OCI-LY1 (cell line): ENCODE results near the gene SLC37A4.

ENCODE experiments used
- H2AFZ ChIP-seq: fragments of 200-600 bp; sonication (generic), shearing (Covaris generic); 2 replicates; pipeline ENCODE4 v1.6.0; 2014; ENCODE audit warnings: antibody characterized with exemption, mild to moderate bottlenecking, low read length
- H3F3A ChIP-seq: fragments of 200-600 bp; sonication (generic), shearing (Covaris generic); 2 replicates; pipeline ENCODE4 v1.6.0; 2014; ENCODE audit warnings: mild to moderate bottlenecking, antibody characterized with exemption, low read length, moderate library complexity; ENCODE audit not compliant: insufficient read depth
- H3K27ac ChIP-seq: fragments of 200-600 bp; sonication (generic); 2 replicates; pipeline ENCODE4 v1.5.1; 2014; ENCODE audit warnings: low read length, mixed run types, mild to moderate bottlenecking, low read depth; ENCODE audit not compliant: poor library complexity, severe bottlenecking
- H3K27me3 ChIP-seq: fragments of 200-600 bp; sonication (generic); 2 replicates; pipeline ENCODE4 v1.6.0; 2014; ENCODE audit warnings: antibody characterized with exemption, mild to moderate bottlenecking, low read length, moderate library complexity; ENCODE audit not compliant: insufficient read depth
- H3K36me3 ChIP-seq: fragments of 200-600 bp; sonication (generic); 2 replicates; pipeline ENCODE4 v1.6.1; 2014; ENCODE audit warnings: mild to moderate bottlenecking, antibody characterized with exemption, low read length, moderate library complexity, mixed read lengths; ENCODE audit not compliant: insufficient read depth
- H3K4me1 ChIP-seq: fragments of 200-600 bp; sonication (generic); 2 replicates; pipeline ENCODE4 v1.5.1; 2014; ENCODE audit warnings: mild to moderate bottlenecking, low read length, moderate library complexity; ENCODE audit not compliant: insufficient read depth, severe bottlenecking
- H3K4me2 ChIP-seq: fragments of 200-600 bp; sonication (generic), shearing (Covaris generic); 2 replicates; pipeline ENCODE4 v1.6.1; 2014; ENCODE audit warnings: low read length
- H3K4me3 ChIP-seq: fragments of 200-600 bp; sonication (generic); 2 replicates; pipeline ENCODE4 v1.5.1; 2014; ENCODE audit warnings: low read length, low read depth, mild to moderate bottlenecking, mixed read lengths; ENCODE audit not compliant: poor library complexity, severe bottlenecking
- H3K79me2 ChIP-seq: fragments of 200-600 bp; shearing (Covaris generic); 2 replicates; pipeline ENCODE4 v1.6.1; 2016; ENCODE audit warnings: mixed run types, low read length, mixed read lengths; ENCODE audit not compliant: insufficient read depth
- H3K9ac ChIP-seq: fragments of 200-600 bp; sonication (generic), shearing (Covaris generic); 2 replicates; pipeline ENCODE4 v1.6.1; 2014; ENCODE audit warnings: mild to moderate bottlenecking, low read length, mixed read lengths
- H3K9me2 ChIP-seq: fragments of 200-600 bp; sonication (generic), shearing (Covaris generic); 2 replicates; pipeline ENCODE4 v1.6.1; 2014; ENCODE audit warnings: low read depth, mild to moderate bottlenecking, low read length, mixed read lengths
- H3K9me3 ChIP-seq: fragments of 200-600 bp; shearing (Covaris generic); 2 replicates; pipeline ENCODE4 v1.6.1; 2014; ENCODE audit warnings: low read length, mixed read lengths
- H4K20me1 ChIP-seq: fragments of 200-600 bp; sonication (generic), shearing (Covaris generic); 2 replicates; pipeline ENCODE4 v1.6.0; 2016; ENCODE audit warnings: mild to moderate bottlenecking, low read length; ENCODE audit not compliant: insufficient read depth
- EZH2 ChIP-seq: fragments of 200-600 bp; sonication (generic), shearing (Covaris generic); IDR thresholded peaks from 2 replicates; pipeline ENCODE4 v1.8.0; 2017; ENCODE audit warnings: borderline replicate concordance, mixed run types, mild to moderate bottlenecking, antibody characterized with exemption, low read length, moderate library complexity, mixed read lengths
- TF ChIP-seq, protein P1 (sequence below): fragments of 200-600 bp; sonication (generic), shearing (Covaris generic); IDR thresholded peaks from 2 replicates; pipeline ENCODE4 v1.5.1; 2017; ENCODE audit warnings: mild to moderate bottlenecking, antibody characterized with exemption, low read length, moderate library complexity, mixed read lengths

Gene SLC37A4

DNA sequence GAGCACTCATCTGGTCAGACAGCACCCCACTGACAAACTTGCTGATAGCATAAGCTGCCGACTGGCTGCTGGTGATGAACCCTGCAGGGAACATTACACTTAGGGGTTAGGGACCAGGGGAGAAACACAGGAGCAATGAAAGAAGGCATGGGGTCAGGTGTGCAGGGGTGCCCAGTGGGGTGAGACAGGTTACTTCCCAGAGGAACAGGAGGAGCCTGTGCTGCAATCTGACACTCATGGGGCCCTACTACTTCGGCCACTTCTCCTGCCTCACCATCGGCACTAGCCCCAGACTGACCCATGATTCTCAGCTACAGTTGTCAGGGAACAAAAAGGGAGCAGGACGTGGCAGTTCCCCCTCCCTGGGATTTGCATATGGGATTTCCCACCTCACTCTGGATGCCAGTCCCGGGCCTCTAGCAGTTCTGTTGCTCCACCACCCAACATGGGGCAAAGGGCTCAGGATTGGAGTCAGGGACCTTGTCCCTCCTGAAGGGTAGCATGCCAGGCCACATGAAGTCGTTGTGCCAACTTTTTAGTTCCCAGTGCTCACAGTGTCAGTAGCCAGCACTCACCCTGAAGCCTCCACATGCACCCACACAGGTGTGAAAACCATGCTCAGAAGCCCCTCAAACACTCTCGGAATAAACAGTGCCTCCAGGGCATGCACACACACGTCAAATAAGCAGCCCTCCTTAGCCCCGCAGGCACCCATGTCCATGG is 2.2 kb downstream of the SLC37A4 start:
- H3K9ac ChIP-seq: peak overlapping the region; percentile 87; the same call in 1 of the 2 replicates

DNA sequence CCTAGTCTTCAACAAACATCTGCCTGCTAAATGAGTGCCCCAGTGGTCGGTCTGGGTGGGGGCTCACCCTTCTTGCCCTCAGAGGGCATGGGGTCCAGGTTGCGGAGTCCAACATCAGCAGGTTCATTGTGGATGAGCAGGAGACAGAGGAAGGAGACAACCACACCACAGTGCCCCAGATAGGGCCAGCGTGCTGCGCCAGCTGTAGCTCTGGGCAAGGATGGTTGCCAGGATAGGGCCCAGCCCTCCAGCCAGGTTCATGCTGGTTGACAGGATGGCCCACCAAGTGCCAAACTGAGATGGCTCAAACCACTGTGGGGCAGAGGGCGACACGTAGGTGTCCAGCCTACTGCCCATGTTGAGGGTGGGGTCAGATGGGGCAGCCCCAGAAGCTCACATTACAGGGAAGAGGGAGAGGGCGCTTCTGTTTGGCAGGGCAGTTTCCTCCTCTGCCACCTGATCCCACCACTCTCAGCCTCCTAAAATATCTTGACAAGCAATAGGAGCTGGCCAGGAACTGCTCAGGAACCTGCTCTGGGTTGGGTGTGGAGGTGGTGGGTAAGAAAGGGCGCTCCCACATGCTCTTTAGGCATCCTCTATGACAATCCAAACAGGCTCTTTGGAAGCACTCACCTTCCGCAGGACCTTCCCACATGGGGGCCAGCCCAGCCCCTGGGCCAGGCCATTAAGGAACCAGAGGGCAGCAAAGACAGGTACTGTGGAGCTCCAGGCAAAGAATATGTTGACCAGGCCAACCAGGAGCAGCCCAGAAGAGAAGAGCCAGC is 2.9 kb downstream of the SLC37A4 start:
- Histone ChIP-seq H3K36me3 (peaks cover 58% of the 10 kb centered on the region), H3K79me2 (0 out of 2 replicates have a peak, but pooled peaks cover 5% of the 10 kb centered on the region)

More for the DNA sequence above, 2.2 kb downstream of the SLC37A4 start:
- H3K4me3 ChIP-seq: peak overlapping the region; percentile 87
- peaks cover 51% of the 10 kb centered on the region for H3K36me3 ChIP-seq
- no peaks in the 10 kb centered on the region for H3K9me2 ChIP-seq
- peaks cover 19% of the 10 kb centered on the region for H3K4me1 ChIP-seq
- no peak overlapping the region for H2AFZ ChIP-seq
- H3K9me3 ChIP-seq: no peaks in the 10 kb centered on the region
- H4K20me1 ChIP-seq: no peaks in the 10 kb centered on the region
- H3K27me3 ChIP-seq: no peaks in the 10 kb centered on the region
- no peaks in the 10 kb centered on the region for H3F3A ChIP-seq
- H3K27ac ChIP-seq: no peak overlapping the region
- 0 out of 2 replicates have a peak, but pooled peaks cover 5% of the 10 kb centered on the region for H3K79me2 ChIP-seq
- TF ChIP-seq, protein P1, sequence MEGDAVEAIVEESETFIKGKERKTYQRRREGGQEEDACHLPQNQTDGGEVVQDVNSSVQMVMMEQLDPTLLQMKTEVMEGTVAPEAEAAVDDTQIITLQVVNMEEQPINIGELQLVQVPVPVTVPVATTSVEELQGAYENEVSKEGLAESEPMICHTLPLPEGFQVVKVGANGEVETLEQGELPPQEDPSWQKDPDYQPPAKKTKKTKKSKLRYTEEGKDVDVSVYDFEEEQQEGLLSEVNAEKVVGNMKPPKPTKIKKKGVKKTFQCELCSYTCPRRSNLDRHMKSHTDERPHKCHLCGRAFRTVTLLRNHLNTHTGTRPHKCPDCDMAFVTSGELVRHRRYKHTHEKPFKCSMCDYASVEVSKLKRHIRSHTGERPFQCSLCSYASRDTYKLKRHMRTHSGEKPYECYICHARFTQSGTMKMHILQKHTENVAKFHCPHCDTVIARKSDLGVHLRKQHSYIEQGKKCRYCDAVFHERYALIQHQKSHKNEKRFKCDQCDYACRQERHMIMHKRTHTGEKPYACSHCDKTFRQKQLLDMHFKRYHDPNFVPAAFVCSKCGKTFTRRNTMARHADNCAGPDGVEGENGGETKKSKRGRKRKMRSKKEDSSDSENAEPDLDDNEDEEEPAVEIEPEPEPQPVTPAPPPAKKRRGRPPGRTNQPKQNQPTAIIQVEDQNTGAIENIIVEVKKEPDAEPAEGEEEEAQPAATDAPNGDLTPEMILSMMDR: no peak
- no peak for TF ChIP-seq EZH2
- H3K4me2 ChIP-seq: peak overlapping the region; percentile 99

DNA sequence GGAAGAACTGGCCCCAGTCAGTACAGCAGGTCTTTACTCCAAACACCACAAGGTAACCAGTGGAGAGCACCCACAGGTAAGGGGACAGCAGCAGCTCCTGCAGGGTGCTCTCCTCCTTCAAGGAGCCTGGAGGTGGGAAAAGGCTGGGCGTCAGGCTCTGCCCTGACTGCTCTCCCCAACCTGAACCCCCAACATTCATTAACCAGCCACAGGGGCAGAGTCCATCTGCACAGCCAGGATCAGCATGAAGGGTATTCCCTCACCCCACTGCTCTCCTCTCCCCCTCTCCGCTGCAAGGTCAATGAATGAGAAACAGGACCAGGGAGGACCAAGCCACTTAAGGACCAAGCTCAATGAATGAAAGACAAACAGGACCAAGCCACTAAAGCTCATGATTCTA is 3.7 kb downstream of the SLC37A4 start:
- Histone ChIP-seq H3K9me2 (no peaks in the 10 kb centered on the region), H3K4me1 (peaks cover 19% of the 10 kb centered on the region)

More for the DNA sequence above, 2.9 kb downstream of the SLC37A4 start:
- Histone ChIP-seq H4K20me1 (no peaks in the 10 kb centered on the region), H3K27me3 (no peaks in the 10 kb centered on the region), H3K27ac (no peak overlapping the region), H3K4me1 (peaks cover 19% of the 10 kb centered on the region), H3K9me3 (no peaks in the 10 kb centered on the region), H3K4me3 (no peak overlapping the region), H3K9ac (no peak overlapping the region), H3K4me2 (no peak overlapping the region), H3K9me2 (no peaks in the 10 kb centered on the region), H3F3A (no peaks in the 10 kb centered on the region), H2AFZ (no peak overlapping the region)
- TF ChIP-seq, protein P1: no peak
- no peak for TF ChIP-seq EZH2

More for the DNA sequence above, 3.7 kb downstream of the SLC37A4 start:
- Histone ChIP-seq H3K9me3 (no peaks in the 10 kb centered on the region), H3K36me3 (peaks cover 66% of the 10 kb centered on the region), H3K4me3 (no peak overlapping the region), H3K79me2 (0 out of 2 replicates have a peak, but pooled peaks cover 5% of the 10 kb centered on the region), H4K20me1 (no peaks in the 10 kb centered on the region), H3K27me3 (no peaks in the 10 kb centered on the region), H2AFZ (no peak overlapping the region), H3K27ac (no peak overlapping the region), H3F3A (no peaks in the 10 kb centered on the region), H3K9ac (no peak overlapping the region), H3K4me2 (no peak overlapping the region)
- TF ChIP-seq, protein P1: no peak
- no peak for TF ChIP-seq EZH2
